Measurements from ENCODE around the gene MFAP4.
A peak's percentile ranks its signal among the peaks of the same experiment; 100 is the strongest.

MFAP4 gene

DNA sequence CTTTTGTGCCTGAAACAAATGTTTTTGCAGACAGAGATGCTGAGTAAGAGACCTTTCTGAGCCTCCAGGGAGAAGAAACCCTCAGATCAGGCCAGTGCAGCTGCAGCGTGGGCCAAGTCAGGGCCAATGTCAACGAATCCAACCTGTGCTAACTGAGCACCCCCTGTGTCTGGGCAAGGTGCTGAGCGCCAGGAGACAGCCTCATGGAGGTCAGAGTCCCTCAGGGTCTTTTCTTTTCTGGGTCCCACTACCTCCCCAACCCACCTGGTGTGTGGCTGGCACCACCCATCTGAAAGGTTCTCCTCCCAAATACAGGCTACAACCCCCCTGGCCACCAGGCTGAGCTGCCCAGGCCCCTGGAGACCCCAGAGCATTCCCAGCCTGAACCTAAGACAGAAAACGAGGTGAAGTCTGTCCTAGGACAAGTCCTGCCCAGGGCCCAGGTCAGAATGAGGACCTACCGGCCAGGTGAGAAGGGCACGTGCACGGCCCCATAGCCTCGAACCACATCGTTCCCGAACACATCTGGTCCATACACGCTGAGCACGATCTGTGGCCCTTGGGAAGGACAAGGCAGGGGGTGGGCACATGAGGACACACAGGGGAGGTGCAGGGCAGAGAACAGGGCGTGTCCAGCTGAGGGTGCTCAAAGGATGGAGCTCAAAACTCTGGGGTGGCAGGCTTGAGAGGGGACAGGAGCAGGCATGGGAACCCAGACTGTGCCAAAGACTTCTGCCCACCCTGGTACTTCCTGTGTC lies 39.5 kb downstream of the MFAP4 start:
- no peak for DNase-seq (ENCODE audit: low read depth)

- DNase-seq (ENCODE audit: low read depth), result no peak
Measured at GRCh38 chr17:19346351-19347255, 40.4 kb downstream of the MFAP4 start.

DNA sequence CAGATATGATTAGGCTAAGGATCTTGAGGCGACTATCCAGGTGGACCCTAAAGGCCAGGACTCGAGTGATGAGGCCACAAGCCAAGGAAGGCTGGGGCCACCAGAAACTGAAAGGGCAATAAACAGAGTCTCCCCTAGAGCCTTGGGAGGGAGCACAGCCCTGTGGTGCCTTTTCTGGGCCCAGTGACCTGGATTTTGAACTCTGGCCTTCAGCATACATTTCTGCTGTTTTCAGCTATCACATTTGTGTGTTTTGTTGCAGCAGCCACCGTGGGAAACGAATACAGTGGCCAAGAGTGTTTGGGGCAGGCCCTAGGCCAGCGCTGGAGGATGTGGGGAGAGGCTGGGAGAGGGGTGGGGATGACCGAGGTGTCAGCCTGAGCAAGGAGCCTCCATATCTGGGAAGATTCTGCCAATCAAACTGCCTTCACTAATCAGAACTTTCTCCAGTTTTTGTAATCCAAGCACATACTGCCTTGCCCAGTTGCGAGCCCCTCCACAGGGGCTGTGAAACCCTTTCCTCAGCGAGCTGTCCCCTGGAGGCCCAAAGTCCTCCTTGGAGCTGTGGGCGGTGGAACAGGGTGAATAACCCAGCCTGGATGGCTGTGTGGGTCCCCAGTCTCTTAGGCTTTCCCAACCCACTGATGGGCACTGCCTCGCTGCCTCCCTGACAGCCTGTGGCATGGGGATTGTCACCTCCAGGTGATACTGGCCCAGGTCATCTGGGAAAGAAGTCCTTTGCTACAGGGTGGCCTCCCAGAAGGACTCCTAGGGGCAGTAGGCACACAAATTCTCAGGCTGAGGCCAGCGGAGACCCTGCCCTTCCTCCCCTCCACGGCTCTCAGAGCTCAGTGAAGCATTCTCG lies 41.3 kb downstream of the MFAP4 start:
- no peak for DNase-seq (ENCODE audit: low read depth)

- DNase-seq (ENCODE audit: low read depth), result no peak
Measured at GRCh38 chr17:19345067-19345460, 41.9 kb downstream of the MFAP4 start.

DNA sequence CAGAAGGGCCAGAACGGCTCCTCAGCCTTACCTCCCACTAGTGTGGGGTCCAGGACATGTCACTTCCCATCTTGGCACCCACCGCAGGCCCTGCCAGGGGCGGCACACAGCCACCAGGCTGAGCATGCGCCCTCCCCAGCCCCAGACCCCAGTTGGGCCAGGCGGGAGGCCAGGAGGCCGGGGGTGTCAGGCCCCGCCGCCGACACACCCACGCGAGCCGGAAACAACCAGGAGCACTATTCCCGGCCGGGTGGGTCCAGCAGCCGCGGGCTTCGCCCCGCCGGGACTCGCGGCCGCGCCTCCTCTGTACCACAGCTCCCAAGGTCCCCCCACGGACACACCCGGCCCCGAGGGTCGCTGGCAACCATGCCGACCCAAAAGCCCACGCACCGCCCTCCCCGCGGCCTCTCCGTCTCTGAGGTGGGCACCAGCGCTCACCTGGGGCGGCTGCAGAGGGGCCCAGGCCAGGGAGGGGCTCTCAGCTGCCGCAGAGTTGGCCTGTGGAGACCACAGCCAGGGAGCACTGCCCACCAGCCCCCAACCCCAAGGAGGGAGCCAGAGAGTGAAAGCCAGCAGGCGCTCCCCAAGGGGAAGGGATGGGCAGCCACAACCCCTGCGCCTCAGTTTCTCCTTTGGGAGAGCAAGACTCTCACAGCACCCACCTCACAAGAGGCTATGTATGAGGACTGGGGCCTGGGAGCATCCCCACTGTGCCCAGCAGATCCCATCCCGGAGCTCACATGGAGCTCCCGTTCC lies 42.5 kb downstream of the MFAP4 start:
- DNase-seq (ENCODE audit: low read depth), result no peak

- no peak for DNase-seq (ENCODE audit: low read depth)
Measured at GRCh38 chr17:19343671-19344151, 43.3 kb downstream of the MFAP4 start.

- DNase-seq (ENCODE audit: low read depth), result no peak
Measured at GRCh38 chr17:19343256-19343630, 43.7 kb downstream of the MFAP4 start.

GRCh38 chr17:19342611-19343255 lies 44.3 kb downstream of the MFAP4 start:
- DNase-seq (ENCODE audit: low read depth), result no peak

- no peak for DNase-seq (ENCODE audit: low read depth)
Measured at GRCh38 chr17:19341641-19342610, 45.1 kb downstream of the MFAP4 start.

DNA sequence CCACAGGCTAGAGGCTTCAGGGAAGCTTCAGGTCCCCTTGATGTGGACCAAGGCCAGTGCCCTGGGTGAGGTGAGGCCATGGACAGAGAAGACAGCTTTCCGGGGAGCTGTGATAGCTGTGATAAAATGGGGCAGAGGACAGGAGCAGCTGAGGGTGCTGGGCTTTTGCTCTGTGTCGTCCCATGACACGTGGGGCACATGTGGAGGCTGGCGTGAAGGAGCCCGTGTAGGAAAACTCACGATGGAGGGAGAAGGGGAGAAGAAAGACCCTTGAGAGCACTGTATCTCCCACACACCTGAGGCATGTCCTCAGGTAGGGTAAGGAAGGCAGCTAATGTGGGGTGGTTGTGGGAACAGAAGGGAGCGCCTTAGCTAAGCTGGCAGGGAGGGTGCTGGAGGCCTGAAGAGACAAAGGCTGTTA lies 45.8 kb downstream of the MFAP4 start:
- DNase-seq (ENCODE audit: low read depth), result no peak

DNA sequence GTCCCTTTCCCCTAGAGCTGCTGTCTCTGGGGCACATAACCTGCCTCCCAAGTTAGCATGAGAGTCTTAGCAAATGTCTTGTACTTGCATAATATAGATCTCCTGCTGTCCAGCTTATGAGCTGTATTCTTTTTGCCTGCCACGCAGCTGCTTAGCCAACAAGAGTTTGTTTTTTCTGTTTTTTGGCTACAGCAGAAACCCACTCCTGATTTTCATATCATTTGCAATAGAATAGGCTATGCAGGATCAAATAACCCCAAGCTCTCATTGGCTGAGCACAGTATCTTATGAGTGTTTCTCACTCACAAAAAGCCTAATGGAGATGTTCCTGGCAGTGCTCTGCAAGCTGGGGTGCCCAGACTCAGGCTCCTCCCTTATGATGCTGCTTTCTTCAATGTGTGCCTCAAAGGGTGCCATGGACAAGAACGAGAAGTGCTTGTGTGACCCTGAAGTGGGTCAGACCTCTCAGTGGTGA lies 47.6 kb downstream of the MFAP4 start:
- no peak for DNase-seq (ENCODE audit: low read depth)

- peak; percentile 31 for DNase-seq (ENCODE audit: low read depth)
Measured at GRCh38 chr17:19338031-19338990, 48.7 kb downstream of the MFAP4 start.

DNA sequence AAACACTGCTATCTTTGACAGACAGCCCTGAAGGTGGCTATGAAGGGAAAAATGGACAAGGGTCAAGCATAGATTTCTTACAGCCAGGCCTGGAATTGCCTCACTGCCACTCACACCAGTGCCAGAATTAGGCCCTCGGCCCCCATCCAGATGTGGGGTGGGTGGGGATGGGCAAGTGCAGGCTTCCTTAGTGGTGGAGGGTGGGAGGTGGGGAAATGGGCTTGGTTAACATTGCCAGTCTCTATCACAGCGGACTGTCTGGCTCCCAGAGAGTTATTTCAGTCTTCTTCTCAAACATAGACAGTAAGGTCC lies 49.3 kb downstream of the MFAP4 start:
- no peak for DNase-seq (ENCODE audit: low read depth)

- no peak for DNase-seq (ENCODE audit: low read depth)
Measured at GRCh38 chr17:19336938-19337711, 49.9 kb downstream of the MFAP4 start.

GRCh38 chr17:19335951-19336631 lies 50.9 kb downstream of the MFAP4 start:
- no peak for DNase-seq (ENCODE audit: low read depth)

DNA sequence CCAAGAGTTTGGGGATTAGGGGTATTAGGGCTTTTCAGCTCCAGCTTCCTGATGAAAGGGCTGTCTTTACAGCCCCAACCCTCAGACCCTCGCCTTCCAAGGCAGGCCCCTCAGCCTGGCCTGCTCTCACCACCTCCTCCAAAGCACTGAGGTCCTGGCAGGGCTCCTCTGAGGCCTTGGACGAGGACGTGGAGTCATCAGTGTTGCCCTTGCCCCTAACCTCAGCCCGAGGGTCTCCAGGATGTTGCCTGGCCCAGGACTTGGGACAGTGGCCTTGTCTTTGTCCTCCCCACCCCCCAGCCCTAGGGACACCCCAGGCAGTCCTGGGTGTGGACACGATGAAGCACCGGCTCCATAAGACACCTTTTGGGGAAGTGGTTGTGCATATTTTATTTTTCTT lies 52.7 kb downstream of the MFAP4 start:
- DNase-seq (ENCODE audit: low read depth), result no peak

DNA sequence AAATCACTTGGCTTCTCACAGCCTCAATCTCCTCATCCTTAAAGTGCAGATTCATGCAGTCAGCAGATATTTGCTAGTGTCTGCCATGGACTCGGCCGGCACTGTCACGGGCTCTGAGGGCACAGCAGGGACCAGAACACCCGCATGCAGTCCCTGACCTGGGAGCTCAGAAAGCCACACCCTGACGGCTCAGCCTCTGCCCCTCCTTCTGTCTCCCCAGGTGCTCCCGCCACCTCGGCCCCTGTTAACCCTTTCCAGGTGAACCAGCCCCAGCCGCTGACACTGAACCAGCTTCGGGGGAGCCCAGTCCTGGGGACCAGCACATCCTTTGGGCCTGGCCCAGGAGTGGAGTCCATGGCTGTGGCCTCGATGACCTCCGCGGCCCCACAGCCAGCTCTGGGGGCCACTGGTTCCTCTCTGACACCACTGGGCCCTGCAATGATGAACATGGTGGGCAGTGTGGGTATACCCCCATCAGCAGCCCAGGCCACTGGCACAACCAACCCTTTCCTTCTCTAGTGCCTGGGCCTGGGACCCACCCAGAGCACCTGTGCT lies 53.2 kb downstream of the MFAP4 start:
- DNase-seq (ENCODE audit: low read depth), result no peak

All from stimulated activated CD8-positive, alpha-beta memory T cell treated with anti-CD3 and anti-CD28 coated beads, Interleukin-15, amount 100 ng/mL, for 24 hours (primary cell).